Measurements from ENCODE around the gene PAPPA.

PAPPA gene

GRCh38 chr9:116335392-116335791 lies 181.8 kb downstream of the PAPPA start:
- H3K4me3 ChIP-seq (ENCODE audit: low read depth, low read length) = no peak overlapping the region

DNA sequence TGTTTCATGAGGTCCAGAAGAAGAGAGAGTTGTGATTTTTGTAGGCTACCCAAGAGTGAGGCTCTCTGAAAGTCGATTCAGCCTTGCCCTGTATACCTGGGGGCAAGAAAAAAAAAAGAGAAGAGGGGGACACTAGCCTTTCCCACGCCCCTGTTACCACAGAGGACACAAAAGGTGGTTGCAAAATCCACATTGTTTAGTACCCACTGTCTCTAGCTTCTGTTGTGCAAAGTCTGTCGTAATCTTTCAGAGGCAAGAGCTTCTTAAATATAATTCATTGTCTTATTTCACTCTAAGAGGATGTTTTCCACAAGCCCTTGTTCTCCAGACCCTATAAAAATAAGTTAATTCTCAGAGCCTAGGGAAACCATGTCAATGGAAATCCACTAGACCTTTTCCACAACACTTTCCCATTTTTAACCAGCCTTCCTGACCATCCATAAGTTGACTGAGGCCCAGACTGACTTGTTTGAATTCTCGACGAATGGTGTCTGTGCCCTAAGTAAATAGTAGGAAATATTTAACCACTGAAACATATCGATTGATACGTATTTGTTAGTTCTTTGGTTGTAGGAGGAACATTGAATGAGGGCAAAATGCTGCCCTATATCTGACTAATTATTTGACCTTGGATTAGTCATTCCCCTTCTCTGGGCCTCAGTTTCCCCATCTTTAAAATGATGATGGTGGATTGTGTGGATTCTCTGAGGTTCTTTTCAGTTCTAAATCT lies 182.7 kb downstream of the PAPPA start:
- no peak overlapping the region for H3K4me3 ChIP-seq (ENCODE audit: low read depth, low read length)

DNA sequence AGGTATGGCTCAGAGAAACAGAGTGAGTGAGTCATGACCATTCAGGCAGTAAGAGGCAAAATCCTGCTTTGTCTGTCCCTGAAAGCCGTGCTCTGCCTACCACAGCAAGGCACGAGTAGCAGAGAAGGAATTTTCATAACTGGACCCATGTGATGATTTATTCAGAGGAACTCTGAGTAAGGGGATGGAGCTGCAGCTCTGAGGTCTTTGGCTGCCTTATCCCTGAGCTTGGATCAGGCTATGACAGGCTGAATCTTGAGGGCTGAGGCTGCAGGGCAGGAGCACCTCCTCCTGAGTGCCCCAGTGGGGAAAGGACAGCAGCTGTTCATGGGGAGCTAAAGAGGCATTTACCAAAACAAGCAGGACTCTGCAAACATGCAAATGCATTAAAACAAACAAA lies 183.4 kb downstream of the PAPPA start:
- no peak overlapping the region for H3K4me3 ChIP-seq (ENCODE audit: low read depth, low read length)

GRCh38 chr9:116340270-116340669 lies 186.7 kb downstream of the PAPPA start:
- H3K4me3 ChIP-seq (ENCODE audit: low read depth, low read length) = no peak overlapping the region

DNA sequence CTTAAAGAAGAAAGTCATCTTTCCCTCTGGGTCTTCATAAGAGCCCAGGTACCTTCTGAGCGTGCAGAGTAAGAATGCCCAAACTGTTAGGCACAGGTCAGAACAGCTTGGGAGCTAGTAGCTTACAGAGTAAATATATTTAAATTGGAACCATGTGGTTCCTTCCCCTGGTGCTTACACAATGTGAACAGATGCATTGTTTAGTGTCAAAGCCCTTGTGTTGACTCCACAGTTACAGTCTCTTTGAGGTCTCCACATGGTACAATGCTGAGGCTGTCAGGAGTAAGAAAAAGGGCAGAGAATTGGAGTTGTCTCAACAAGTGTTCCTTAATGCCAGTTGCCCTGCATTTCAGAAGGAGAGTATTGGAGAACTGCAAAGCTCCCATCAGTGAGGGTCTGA lies 188.5 kb downstream of the PAPPA start:
- no peak overlapping the region for H3K4me3 ChIP-seq (ENCODE audit: low read depth, low read length)

GRCh38 chr9:116342941-116343340 lies 189.3 kb downstream of the PAPPA start:
- no peak overlapping the region for H3K4me3 ChIP-seq (ENCODE audit: low read depth, low read length)

GRCh38 chr9:116344416-116344815 lies 190.8 kb downstream of the PAPPA start:
- H3K4me3 ChIP-seq (ENCODE audit: low read depth, low read length) = no peak overlapping the region

- no peak overlapping the region for H3K4me3 ChIP-seq (ENCODE audit: low read depth, low read length)
Observed at GRCh38 chr9:116345393-116345792, 191.8 kb downstream of the PAPPA start.

GRCh38 chr9:116345817-116346216 lies 192.2 kb downstream of the PAPPA start:
- no peak overlapping the region for H3K4me3 ChIP-seq (ENCODE audit: low read depth, low read length)

GRCh38 chr9:116349684-116350083 lies 196.1 kb downstream of the PAPPA start:
- H3K4me3 ChIP-seq (ENCODE audit: low read depth, low read length) = no peak overlapping the region

- no peak overlapping the region for H3K4me3 ChIP-seq (ENCODE audit: low read depth, low read length)
Observed at GRCh38 chr9:116350213-116350612, 196.6 kb downstream of the PAPPA start.

DNA sequence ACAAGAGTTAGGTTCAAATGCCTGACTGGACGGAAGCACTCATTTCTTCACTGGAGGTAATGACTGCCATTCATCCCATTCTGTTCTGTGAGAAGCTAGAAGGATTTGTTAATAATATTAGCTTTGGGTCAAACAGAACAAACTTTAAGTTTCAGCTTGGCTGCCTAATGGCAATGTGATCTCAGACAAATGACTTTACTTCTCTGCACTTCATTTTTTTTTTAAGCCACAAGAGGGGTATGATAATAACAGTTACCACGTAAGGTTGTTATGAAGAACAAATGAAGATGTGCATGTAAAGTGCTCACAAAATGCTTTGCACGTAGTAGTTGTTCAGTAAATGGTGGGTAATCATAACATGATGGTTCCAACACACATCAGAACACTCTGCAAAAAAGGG lies 199.4 kb downstream of the PAPPA start:
- H3K4me3 ChIP-seq (ENCODE audit: low read depth, low read length) = no peak overlapping the region

DNA sequence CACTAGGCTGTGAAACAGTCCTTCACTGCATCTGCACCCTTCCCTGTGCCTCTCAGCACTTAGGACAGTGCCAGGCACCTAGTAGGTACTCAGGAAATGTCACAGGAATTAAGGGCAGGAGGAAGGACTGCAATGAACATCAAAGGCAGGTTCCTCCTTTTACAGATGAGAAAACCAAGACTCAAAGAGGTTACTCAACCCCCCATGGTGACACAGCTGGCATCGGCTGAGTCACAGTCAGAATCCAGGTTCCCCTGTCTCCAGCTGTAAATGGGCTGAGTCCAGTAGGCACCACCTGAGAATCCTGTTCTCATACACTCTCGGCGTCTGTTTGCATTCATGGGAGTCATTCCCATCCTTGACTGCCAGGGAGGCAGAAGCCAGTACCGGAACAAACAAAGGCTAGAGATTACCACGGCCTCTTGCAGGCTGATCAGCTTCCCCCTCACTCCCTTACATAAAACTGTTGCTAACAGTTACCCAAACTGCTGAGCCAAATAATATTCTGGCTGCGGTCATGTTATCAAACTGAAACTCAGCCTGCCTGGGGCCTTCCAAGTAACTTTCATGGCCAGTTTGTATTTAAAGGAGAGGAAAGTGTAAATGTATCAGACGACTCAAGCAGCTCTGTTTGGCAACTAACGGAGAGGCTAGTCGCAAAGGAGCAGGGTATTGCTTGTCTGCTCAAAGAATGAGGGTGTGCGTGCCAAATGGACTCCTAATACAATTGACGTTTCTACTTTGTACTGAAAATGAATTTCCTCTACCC lies 201.7 kb downstream of the PAPPA start:
- H3K4me3 ChIP-seq (ENCODE audit: low read depth, low read length) = no peak overlapping the region

DNA sequence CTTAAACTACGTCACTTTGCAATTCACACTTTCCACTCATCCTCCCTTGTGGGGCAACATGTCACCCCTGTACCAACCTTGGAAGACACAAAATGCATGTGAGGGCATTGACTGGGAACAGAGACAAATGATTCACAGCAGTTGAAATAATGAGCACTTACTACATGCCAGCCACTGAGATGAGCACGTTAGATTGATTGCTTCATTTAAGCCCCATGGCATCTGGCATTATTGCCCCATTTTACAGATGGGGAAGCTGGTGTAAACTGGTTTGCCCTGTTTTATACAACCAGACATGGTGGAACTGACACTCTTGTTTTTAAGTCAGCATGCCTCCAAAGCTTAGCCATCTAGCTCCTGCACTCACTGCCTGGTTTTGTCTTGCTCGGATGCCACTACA lies 204.7 kb downstream of the PAPPA start:
- no peak overlapping the region for H3K4me3 ChIP-seq (ENCODE audit: low read depth, low read length)

- H3K4me3 ChIP-seq (ENCODE audit: low read depth, low read length) = no peak overlapping the region
Observed at GRCh38 chr9:116360016-116360415, 206.4 kb downstream of the PAPPA start.

DNA sequence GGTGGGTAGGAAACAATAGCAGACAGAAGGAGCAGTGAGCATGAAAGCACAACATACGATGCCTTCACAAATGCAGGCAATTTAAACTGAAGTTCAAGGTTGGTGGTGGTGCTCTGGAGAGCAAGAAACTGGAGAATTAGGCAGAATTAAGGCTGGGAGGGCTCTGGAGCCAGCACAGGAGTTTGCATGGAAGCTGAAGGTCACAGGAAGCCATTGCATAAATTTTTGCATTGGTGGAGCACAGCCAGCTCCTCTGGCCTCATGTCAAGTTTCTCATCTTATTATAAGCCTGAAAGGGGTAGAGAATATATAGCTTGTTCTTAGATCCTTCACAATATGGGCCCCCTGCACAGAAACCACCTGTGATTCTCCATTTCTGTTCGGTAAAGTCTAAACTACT lies 207.4 kb downstream of the PAPPA start:
- no peak overlapping the region for H3K4me3 ChIP-seq (ENCODE audit: low read depth, low read length)

DNA sequence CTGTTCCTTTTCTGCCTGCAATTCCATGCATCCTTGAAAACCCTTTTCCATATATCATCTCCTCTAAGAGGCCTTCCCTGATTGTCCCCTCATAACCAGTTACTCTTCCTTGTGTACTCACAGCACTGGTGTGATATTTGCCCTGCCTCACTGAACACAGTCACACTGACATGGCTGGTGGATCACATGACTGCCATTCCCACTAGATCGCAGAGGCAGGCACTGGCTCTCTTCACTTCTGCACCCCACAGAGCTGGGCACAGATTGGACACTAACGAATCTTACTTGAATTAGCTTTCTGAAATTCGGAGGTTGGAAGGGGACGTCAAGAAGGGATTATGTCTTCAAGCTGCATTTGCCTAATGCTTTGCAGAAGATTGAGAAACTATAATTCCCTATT lies 208.0 kb downstream of the PAPPA start:
- no peak overlapping the region for H3K4me3 ChIP-seq (ENCODE audit: low read depth, low read length)

- H3K4me3 ChIP-seq (ENCODE audit: low read depth, low read length) = no peak overlapping the region
Observed at GRCh38 chr9:116362493-116362892, 208.9 kb downstream of the PAPPA start.

GRCh38 chr9:116365056-116365471 lies 211.5 kb downstream of the PAPPA start:
- H3K4me3 ChIP-seq (ENCODE audit: low read depth, low read length) = no peak overlapping the region

- no peak overlapping the region for H3K4me3 ChIP-seq (ENCODE audit: low read depth, low read length)
Observed at GRCh38 chr9:116366241-116366640, 212.7 kb downstream of the PAPPA start.

DNA sequence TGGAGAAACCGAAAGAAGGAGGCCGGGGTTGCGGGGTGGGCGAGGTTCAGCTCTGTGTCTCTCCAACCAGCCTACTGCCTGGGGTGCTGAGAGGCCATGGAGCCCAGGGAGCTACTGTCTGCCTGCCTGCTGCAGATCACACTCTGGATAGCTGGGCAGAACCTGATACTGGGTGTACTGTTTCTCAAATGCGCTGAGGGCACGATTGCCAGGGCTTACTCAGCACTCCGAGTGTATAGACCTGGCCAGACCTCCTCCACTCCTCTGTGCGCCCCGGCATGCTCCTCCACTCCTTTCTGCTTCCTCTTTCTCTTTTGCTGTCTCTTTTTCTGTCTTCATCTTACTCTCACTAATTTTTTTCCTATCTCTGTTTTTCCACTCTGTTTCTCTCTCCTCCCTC lies 215.1 kb downstream of the PAPPA start:
- no peak overlapping the region for H3K4me3 ChIP-seq (ENCODE audit: low read depth, low read length)

DNA sequence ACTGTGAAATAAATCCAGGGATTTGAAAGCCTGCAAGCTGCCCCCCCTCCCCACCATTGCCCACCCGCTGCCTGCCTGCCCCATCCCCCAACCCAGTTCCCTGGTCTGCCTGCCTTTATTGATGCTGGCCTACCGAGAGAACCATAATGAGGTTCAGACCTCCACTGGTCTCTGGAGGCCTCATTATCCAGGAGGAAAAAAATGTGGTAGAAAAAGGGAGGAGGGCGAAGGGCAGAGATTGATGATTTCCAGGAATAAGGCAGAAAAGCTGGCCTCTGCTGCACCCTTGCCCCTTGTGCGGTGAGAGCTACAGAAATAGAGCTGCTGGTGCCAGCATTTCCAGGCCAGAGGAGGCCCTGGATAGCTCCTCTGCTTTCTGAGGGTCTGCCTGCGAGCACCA lies 216.1 kb downstream of the PAPPA start:
- no peak overlapping the region for H3K4me3 ChIP-seq (ENCODE audit: low read depth, low read length)

All from iPS-11a (cell line).